MM.1S (cell line): Measurements from ENCODE around the gene IGFN1.

Experiments used
- DNase-seq: peaks from one replicate; pipeline ENCODE4 v3.0.0-alpha.2; 2015
- H2AFZ ChIP-seq: fragments of 300-600 bp; sonication (generic); 2 replicates; pipeline ENCODE4 v1.6.0; 2016; ENCODE audit warnings: antibody characterized with exemption, low read length
- H3F3A ChIP-seq: fragments of 300-600 bp; sonication (generic); 2 replicates; pipeline ENCODE4 v1.6.1; 2016; ENCODE audit warnings: mild to moderate bottlenecking, antibody characterized with exemption, low read length, moderate library complexity, mixed read lengths; ENCODE audit not compliant: insufficient read depth
- H3K27ac ChIP-seq: fragments of 300-600 bp; sonication (generic); 2 replicates; pipeline ENCODE4 v1.5.1; 2016; ENCODE audit warnings: mild to moderate bottlenecking, low read length
- H3K27me3 ChIP-seq: fragments of 300-600 bp; sonication (generic); replicated peaks from 2 replicates; pipeline ENCODE4 v1.6.0; 2016; ENCODE audit warnings: low read length; ENCODE audit not compliant: insufficient read depth
- H3K36me3 ChIP-seq: fragments of 300-600 bp; sonication (generic); replicated peaks from 2 replicates; pipeline ENCODE4 v1.6.1; 2016; ENCODE audit warnings: mild to moderate bottlenecking, low read length, mixed read lengths; ENCODE audit not compliant: insufficient read depth
- H3K4me1 ChIP-seq: fragments of 300-600 bp; sonication (generic); 2 replicates; pipeline ENCODE4 v1.6.1; 2016; ENCODE audit warnings: low read length, mixed read lengths
- H3K4me2 ChIP-seq: fragments of 300-600 bp; sonication (generic); 2 replicates; pipeline ENCODE4 v1.6.0; 2016; ENCODE audit warnings: low read depth, low read length
- H3K4me3 ChIP-seq: fragments of 300-600 bp; sonication (generic); 2 replicates; pipeline ENCODE4 v1.5.1; 2016; ENCODE audit warnings: low read length, mixed read lengths
- H3K79me2 ChIP-seq: fragments of 300-600 bp; sonication (generic); 2 replicates; pipeline ENCODE4 v1.6.1; 2016; ENCODE audit warnings: mixed run types, low read length, mixed read lengths
- H3K9ac ChIP-seq: fragments of 300-600 bp; sonication (generic); 2 replicates; pipeline ENCODE4 v1.6.1; 2016; ENCODE audit warnings: low read length, mixed read lengths
- H3K9me2 ChIP-seq: fragments of 300-600 bp; sonication (generic); replicated peaks from 2 replicates; pipeline ENCODE4 v1.6.1; 2016; ENCODE audit warnings: mild to moderate bottlenecking, low read length, mixed read lengths; ENCODE audit not compliant: insufficient read depth
- H3K9me3 ChIP-seq: fragments of 300-600 bp; sonication (generic); replicated peaks from 2 replicates; pipeline ENCODE4 v1.6.1; 2016; ENCODE audit warnings: mild to moderate bottlenecking, low read length, mixed read lengths; ENCODE audit not compliant: insufficient read depth
- H4K20me1 ChIP-seq: fragments of 300-600 bp; sonication (generic); 2 replicates; pipeline ENCODE4 v1.6.1; 2016; ENCODE audit warnings: mild to moderate bottlenecking, low read length, moderate library complexity, mixed read lengths; ENCODE audit not compliant: insufficient read depth
- EZH2 ChIP-seq: fragments of 300-600 bp; sonication (generic); optimal IDR thresholded peaks from 2 replicates; pipeline ENCODE3; 2017; ENCODE audit warnings: low read depth, mild to moderate bottlenecking, antibody characterized with exemption, low read length, mixed read lengths
- EZH2phosphoT487 ChIP-seq: fragments of 300-600 bp; sonication (generic); IDR thresholded peaks from 2 replicates; pipeline ENCODE4 v1.6.1; 2018; ENCODE audit warnings: antibody characterized with exemption, low read length
- TF ChIP-seq, protein P1 (sequence below): fragments of 300-600 bp; sonication (generic); IDR thresholded peaks from 2 replicates; pipeline ENCODE4 v1.5.1; 2016; ENCODE audit warnings: antibody characterized with exemption, low read length, mixed read lengths

The IGFN1 gene

DNA sequence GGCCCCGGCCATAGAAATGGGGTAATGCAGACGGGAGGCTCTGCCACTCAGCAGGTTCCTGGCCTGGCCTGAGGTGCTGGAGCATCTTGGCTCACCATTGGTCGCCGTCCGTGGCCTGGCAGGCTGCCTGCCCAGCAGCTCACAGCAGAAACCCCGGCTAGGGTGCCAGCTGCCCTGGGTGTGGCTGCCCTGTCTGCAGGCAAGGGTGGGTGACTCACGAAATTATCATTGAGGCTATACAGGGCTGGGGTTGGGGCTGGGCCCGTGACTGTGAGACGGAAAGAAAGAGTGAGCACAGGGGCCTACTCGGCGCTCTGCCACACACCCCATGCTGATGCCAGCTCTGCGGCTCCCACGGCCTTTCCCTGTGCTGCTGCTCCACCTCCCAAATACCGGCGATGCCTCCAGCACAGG, 84.6 kb downstream of the IGFN1 start:
- H3K9ac ChIP-seq, result no peak overlapping the region
- no peak overlapping the region for H3K4me3 ChIP-seq
- TF ChIP-seq EZH2phosphoT487 (no peak), EZH2 (no peak)
- TF ChIP-seq, protein P1, sequence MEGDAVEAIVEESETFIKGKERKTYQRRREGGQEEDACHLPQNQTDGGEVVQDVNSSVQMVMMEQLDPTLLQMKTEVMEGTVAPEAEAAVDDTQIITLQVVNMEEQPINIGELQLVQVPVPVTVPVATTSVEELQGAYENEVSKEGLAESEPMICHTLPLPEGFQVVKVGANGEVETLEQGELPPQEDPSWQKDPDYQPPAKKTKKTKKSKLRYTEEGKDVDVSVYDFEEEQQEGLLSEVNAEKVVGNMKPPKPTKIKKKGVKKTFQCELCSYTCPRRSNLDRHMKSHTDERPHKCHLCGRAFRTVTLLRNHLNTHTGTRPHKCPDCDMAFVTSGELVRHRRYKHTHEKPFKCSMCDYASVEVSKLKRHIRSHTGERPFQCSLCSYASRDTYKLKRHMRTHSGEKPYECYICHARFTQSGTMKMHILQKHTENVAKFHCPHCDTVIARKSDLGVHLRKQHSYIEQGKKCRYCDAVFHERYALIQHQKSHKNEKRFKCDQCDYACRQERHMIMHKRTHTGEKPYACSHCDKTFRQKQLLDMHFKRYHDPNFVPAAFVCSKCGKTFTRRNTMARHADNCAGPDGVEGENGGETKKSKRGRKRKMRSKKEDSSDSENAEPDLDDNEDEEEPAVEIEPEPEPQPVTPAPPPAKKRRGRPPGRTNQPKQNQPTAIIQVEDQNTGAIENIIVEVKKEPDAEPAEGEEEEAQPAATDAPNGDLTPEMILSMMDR, result no peak
- no peaks in the 10 kb centered on the region for H3K9me2 ChIP-seq
- H2AFZ ChIP-seq, result no peak overlapping the region
- DNase-seq, result no peak
- H3K27me3 ChIP-seq, result peaks cover 7% of the 10 kb centered on the region; the same call in 1 of the 2 replicates
- H3K79me2 ChIP-seq, result no peaks in the 10 kb centered on the region
- no peak overlapping the region for H3K27ac ChIP-seq
- no peaks in the 10 kb centered on the region for H4K20me1 ChIP-seq
- H3K36me3 ChIP-seq, result no peaks in the 10 kb centered on the region
- H3F3A ChIP-seq, result no peaks in the 10 kb centered on the region
- H3K4me1 ChIP-seq, result no peaks in the 10 kb centered on the region
- no peak overlapping the region for H3K4me2 ChIP-seq
- H3K9me3 ChIP-seq, result no peaks in the 10 kb centered on the region

DNA sequence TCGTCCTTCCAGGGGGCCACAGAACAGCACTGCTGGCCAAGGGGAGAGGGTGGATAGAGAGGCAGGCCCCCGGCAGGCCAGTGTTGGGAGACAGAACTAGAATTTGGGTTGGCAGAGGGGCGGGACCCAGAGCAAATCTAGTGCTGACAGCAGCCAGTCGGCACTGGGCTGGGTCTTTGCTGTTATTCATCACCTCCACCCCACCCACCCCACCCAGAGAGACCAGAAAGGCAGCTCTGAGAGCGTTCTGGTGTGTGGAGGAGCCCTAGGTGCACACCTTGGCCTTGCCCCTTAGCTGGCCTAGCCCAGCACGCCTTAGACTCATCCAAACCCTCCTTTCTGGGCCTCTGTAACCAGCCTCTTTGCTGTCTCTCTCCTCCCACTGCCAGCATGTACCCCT, 86.3 kb downstream of the IGFN1 start:
- Histone ChIP-seq H3K4me1 (no peaks in the 10 kb centered on the region), H2AFZ (no peak overlapping the region), H3K9me2 (no peaks in the 10 kb centered on the region), H3K9me3 (no peaks in the 10 kb centered on the region), H3K4me3 (no peak overlapping the region), H3K36me3 (no peaks in the 10 kb centered on the region), H4K20me1 (no peaks in the 10 kb centered on the region), H3K4me2 (no peak overlapping the region), H3K9ac (no peak overlapping the region), H3F3A (no peaks in the 10 kb centered on the region), H3K79me2 (no peaks in the 10 kb centered on the region), H3K27ac (no peak overlapping the region), H3K27me3 (peaks cover 7% of the 10 kb centered on the region; the same call in 1 of the 2 replicates)
- no peak for DNase-seq
- no peak for TF ChIP-seq EZH2phosphoT487
- TF ChIP-seq EZH2, result no peak
- TF ChIP-seq, protein P1, result no peak

DNA sequence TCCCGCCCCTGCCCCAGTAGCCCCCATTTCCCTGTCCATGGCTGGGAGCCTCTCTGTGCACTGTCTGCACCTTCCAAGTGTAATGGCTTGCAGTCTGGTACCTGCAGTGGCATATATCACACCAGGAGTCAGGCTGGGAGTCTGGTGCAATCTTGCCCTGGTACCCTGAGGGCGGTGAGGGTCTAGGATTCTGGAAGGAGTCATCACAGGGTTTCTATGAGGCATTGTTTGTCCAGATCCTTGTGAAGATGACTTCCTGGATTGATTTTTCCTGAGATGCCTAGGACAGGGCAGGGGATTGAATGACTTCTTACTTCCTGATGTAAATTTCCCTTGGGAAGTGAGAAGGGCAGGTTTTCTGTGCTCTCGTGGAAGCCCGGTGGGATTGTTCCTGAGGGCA, 86.8 kb downstream of the IGFN1 start:
- H3K79me2 ChIP-seq, result no peaks in the 10 kb centered on the region
- no peak overlapping the region for H3K4me3 ChIP-seq
- no peak overlapping the region for H2AFZ ChIP-seq
- no peak overlapping the region for H3K9ac ChIP-seq
- H3K4me2 ChIP-seq, result no peak overlapping the region
- TF ChIP-seq EZH2, result no peak
- no peak for TF ChIP-seq EZH2phosphoT487
- no peaks in the 10 kb centered on the region for H4K20me1 ChIP-seq
- no peak overlapping the region for H3K27ac ChIP-seq
- H3K9me2 ChIP-seq, result no peaks in the 10 kb centered on the region
- H3K4me1 ChIP-seq, result no peaks in the 10 kb centered on the region
- peaks cover 7% of the 10 kb centered on the region; the same call in 1 of the 2 replicates for H3K27me3 ChIP-seq
- no peaks in the 10 kb centered on the region for H3F3A ChIP-seq
- H3K36me3 ChIP-seq, result no peaks in the 10 kb centered on the region
- H3K9me3 ChIP-seq, result no peaks in the 10 kb centered on the region
- DNase-seq, result no peak
